H1 (cell line): ENCODE results near the gene SMAD1. TPM values are rescaled to one million over a fixed set of nuclear protein-coding genes. Genes with fewer than 3 reads are reported as not detected.

Experiments used
- CTCF ChIA-PET: fragments of 300-600 bp; sonication (Branson Sonifier 250); formaldehyde crosslinking; loops from one replicate; lab custom pipeline; 2021; ENCODE audit not compliant: partially characterized antibody; lab: Charles Lee
- POLR2A ChIA-PET: fragments of 300-600 bp; sonication (Branson Sonifier 250); formaldehyde crosslinking; loops from one replicate; lab custom pipeline; 2021; ENCODE audit warnings: inconsistent platforms; ENCODE audit not compliant: partially characterized antibody; lab: Charles Lee
- DNase-seq, 2 experiments: peaks; one replicate each; pipeline versions ENCODE4 v3.0.0 to v3.0.0-alpha.2; 2010 to 2022; ENCODE audit warnings: low spot score in 2 of 2, low read depth in 1 of 2, mixed read lengths in 1 of 2
- FAIRE-seq: peaks from 2 replicates; lab custom pipeline; 2011; peaks lifted over from hg19 to GRCh38; lab: Jason Lieb, UNC
- H2AFZ ChIP-seq: 2 replicates; pipeline ENCODE4 v1.8.1; 2012; ENCODE audit warnings: low read length, inconsistent platforms
- H2AK5ac ChIP-seq: 2 replicates; pipeline ENCODE4 v1.6.1; 2013; ENCODE audit warnings: low read depth, low read length
- H2BK120ac ChIP-seq: replicated peaks from 2 replicates; pipeline ENCODE3; 2013; ENCODE audit warnings: low read depth, low read length, inconsistent platforms
- H2BK12ac ChIP-seq: 2 replicates; pipeline ENCODE4 v1.6.1; 2013; ENCODE audit warnings: low read depth, low read length
- H2BK15ac ChIP-seq: 2 replicates; pipeline ENCODE4 v1.6.1; 2013; ENCODE audit warnings: low read length
- H2BK20ac ChIP-seq: 2 replicates; pipeline ENCODE4 v1.6.1; 2013; ENCODE audit warnings: low read length
- H2BK5ac ChIP-seq: 2 replicates; pipeline ENCODE4 v1.6.1; 2013; ENCODE audit warnings: low read depth, low read length
- H3K14ac ChIP-seq: 2 replicates; pipeline ENCODE4 v1.6.1; 2013; ENCODE audit warnings: inconsistent platforms; ENCODE audit not compliant: insufficient read length
- H3K18ac ChIP-seq: 2 replicates; pipeline ENCODE4 v1.6.1; 2013; ENCODE audit warnings: low read length; ENCODE audit errors: extremely low read depth
- H3K23ac ChIP-seq: 2 replicates; pipeline ENCODE4 v1.6.1; 2013; ENCODE audit warnings: inconsistent platforms; ENCODE audit not compliant: insufficient read length
- H3K23me2 ChIP-seq: 2 replicates; pipeline ENCODE4 v1.6.1; 2013; ENCODE audit warnings: low read depth, low read length
- H3K27ac ChIP-seq: 2 replicates; pipeline ENCODE4 v1.6.1; 2011; ENCODE audit warnings: low read depth, low read length, inconsistent platforms
- H3K27me3 ChIP-seq, 4 experiments: replicated peaks in 1 of 4; 1 replicate in 1 of 4; 2 replicates in 3 of 4; pipeline versions ENCODE4 v1.6.1 to v1.8.1; 2011 to 2013; ENCODE audit warnings: low read length in 3 of 4, mild to moderate bottlenecking in 3 of 4, inconsistent platforms in 2 of 4, mixed read lengths in 2 of 4, moderate library complexity in 1 of 4; ENCODE audit not compliant: control insufficient read depth in 3 of 4, insufficient read depth in 3 of 4; ENCODE audit errors: extremely low read depth in 1 of 4
- H3K36me3 ChIP-seq, 4 experiments: 2 replicates each; pipeline versions ENCODE4 v1.6.1 to v1.8.1; 2011 to 2013; ENCODE audit warnings: mild to moderate bottlenecking in 4 of 4, low read length in 3 of 4, moderate library complexity in 2 of 4, control low read depth in 1 of 4, inconsistent platforms in 1 of 4; ENCODE audit not compliant: insufficient read depth in 4 of 4, control insufficient read depth in 2 of 4
- H3K4ac ChIP-seq: replicated peaks from 2 replicates; pipeline ENCODE3; 2013; ENCODE audit warnings: low read length, low read depth, mixed read lengths, inconsistent platforms; ENCODE audit not compliant: insufficient read length
- H3K4me1 ChIP-seq, 4 experiments: replicated peaks in 1 of 4; 1 replicate in 1 of 4; 2 replicates in 3 of 4; pipeline versions ENCODE4 v1.6.1 to v1.8.1; 2011 to 2013; ENCODE audit warnings: low read length in 3 of 4, inconsistent platforms in 2 of 4, mixed read lengths in 1 of 4; ENCODE audit not compliant: insufficient read depth in 4 of 4, control insufficient read depth in 3 of 4
- H3K4me2 ChIP-seq, 2 experiments: 2 replicates each; pipeline versions ENCODE4 v1.6.1 to v1.8.1; 2011 to 2013; ENCODE audit warnings: low read depth in 2 of 2, low read length in 2 of 2, control low read depth in 1 of 2, inconsistent platforms in 1 of 2, mild to moderate bottlenecking in 1 of 2; ENCODE audit not compliant: insufficient read depth in 1 of 2
- H3K4me3 ChIP-seq, 4 experiments: fragments of 200-600, 300-600 bp in 1 of 4; sonication (generic), shearing (Covaris generic), sonication (Bioruptor Twin) in 1 of 4; 2 replicates each; pipeline versions ENCODE4 v1.5.1 to v1.8.1; 2011 to 2016; ENCODE audit warnings: low read length in 4 of 4, low read depth in 3 of 4, control low read depth in 2 of 4, inconsistent platforms in 2 of 4, mild to moderate bottlenecking in 2 of 4, mixed read lengths in 1 of 4, moderate library complexity in 1 of 4; ENCODE audit not compliant: insufficient read depth in 2 of 4; ENCODE audit errors: extremely low read depth in 1 of 4
- H3K56ac ChIP-seq: replicated peaks from 2 replicates; pipeline ENCODE3; 2013; ENCODE audit warnings: low read depth, mild to moderate bottlenecking, mixed read lengths, low read length, inconsistent platforms; ENCODE audit not compliant: insufficient read length
- H3K79me1 ChIP-seq: 2 replicates; pipeline ENCODE4 v1.6.1; 2013; ENCODE audit warnings: low read depth, low read length, control low read depth
- H3K79me2 ChIP-seq, 2 experiments: 2 replicates each; pipeline versions ENCODE4 v1.6.1 to v1.8.1; 2012 to 2013; ENCODE audit warnings: low read length in 2 of 2, mild to moderate bottlenecking in 2 of 2, inconsistent platforms in 1 of 2; ENCODE audit not compliant: insufficient read depth in 2 of 2, control insufficient read depth in 1 of 2
- H3K9ac ChIP-seq, 4 experiments: replicated peaks in 1 of 4; 1 replicate in 1 of 4; 2 replicates in 3 of 4; pipeline versions ENCODE4 v1.6.1 to v1.8.1; 2011 to 2013; ENCODE audit warnings: low read depth in 3 of 4, low read length in 3 of 4, control low read depth in 2 of 4, mild to moderate bottlenecking in 2 of 4, moderate library complexity in 2 of 4, inconsistent platforms in 1 of 4; ENCODE audit errors: extremely low read depth in 1 of 4
- H3K9me3 ChIP-seq, 2 experiments: 2 replicates each; pipeline versions ENCODE4 v1.6.1 to v1.8.1; 2012 to 2013; ENCODE audit warnings: mild to moderate bottlenecking in 2 of 2, moderate library complexity in 2 of 2, control low read depth in 1 of 2, inconsistent platforms in 1 of 2, low read depth in 1 of 2, low read length in 1 of 2, mixed read lengths in 1 of 2; ENCODE audit not compliant: insufficient read depth in 2 of 2
- H4K20me1 ChIP-seq, 2 experiments: replicated peaks in 1 of 2; 2 replicates each; pipeline versions ENCODE3 to v1.8.1; 2011 to 2013; ENCODE audit warnings: inconsistent platforms in 2 of 2, low read length in 2 of 2, mild to moderate bottlenecking in 1 of 2; ENCODE audit not compliant: insufficient read depth in 2 of 2, control insufficient read depth in 1 of 2
- H4K5ac ChIP-seq: 2 replicates; pipeline ENCODE4 v1.6.1; 2013; ENCODE audit warnings: low read length, low read depth, mixed read lengths, inconsistent platforms; ENCODE audit not compliant: insufficient read length
- H4K8ac ChIP-seq: 2 replicates; pipeline ENCODE4 v1.8.0; 2013; ENCODE audit warnings: mild to moderate bottlenecking, moderate library complexity, low read length, inconsistent platforms; ENCODE audit not compliant: insufficient read depth; ENCODE audit errors: extremely low read depth
- H4K91ac ChIP-seq: replicated peaks from 2 replicates; pipeline ENCODE3; 2013; ENCODE audit warnings: low read length, mixed read lengths, inconsistent platforms; ENCODE audit not compliant: insufficient read length
- CBX5 ChIP-seq: fragments of 300-800, 300-1000 bp; sonication (generic); IDR thresholded peaks from 2 replicates; pipeline ENCODE4 v1.7.1; 2016; ENCODE audit warnings: antibody characterized with exemption, low read length, low read depth
- CTBP2 ChIP-seq: IDR thresholded peaks from 2 replicates; pipeline ENCODE4 v1.7.0; 2011; ENCODE audit warnings: borderline replicate concordance, mild to moderate bottlenecking, moderate library complexity, mixed read lengths, low read length; ENCODE audit not compliant: insufficient read depth, insufficient read length
- EGR1 ChIP-seq: IDR thresholded peaks from 2 replicates; pipeline ENCODE4 v1.6.1; 2011; ENCODE audit warnings: low read depth, low read length, borderline replicate concordance
- EP300 ChIP-seq, 2 experiments: IDR thresholded peaks; 1 replicate in 1 of 2; 2 replicates in 1 of 2; pipeline ENCODE4 v1.6.1; 2011 to 2012; ENCODE audit warnings: low read depth in 2 of 2, low read length in 2 of 2, mild to moderate bottlenecking in 2 of 2, borderline replicate concordance in 1 of 2, inconsistent platforms in 1 of 2, moderate library complexity in 1 of 2
- EZH2 ChIP-seq: fragments of 200-600 bp; sonication (generic); IDR thresholded peaks from 2 replicates; pipeline ENCODE4 v1.7.1; 2012; ENCODE audit warnings: low read depth, mild to moderate bottlenecking, moderate library complexity, low read length, inconsistent platforms; ENCODE audit not compliant: severe bottlenecking
- KDM4A ChIP-seq: IDR thresholded peaks from one replicate; pipeline ENCODE4 v1.7.1; 2012; ENCODE audit warnings: low read depth, mild to moderate bottlenecking, moderate library complexity, low read length, inconsistent platforms; ENCODE audit not compliant: severe bottlenecking
- NANOG ChIP-seq: IDR thresholded peaks from 2 replicates; pipeline ENCODE4 v1.6.1; 2011; ENCODE audit warnings: low read length, low read depth, mild to moderate bottlenecking, inconsistent platforms; ENCODE audit not compliant: insufficient read depth, poor library complexity, severe bottlenecking
- WGBS, 2 experiments: shearing (Covaris generic) in 1 of 2; methylation state at CpG; one replicate each; pipeline versions ENCODE4 v1.1.6 to v1.1.7; 2013 to 2015; ENCODE audit warnings: low lambda C conversion rate in 2 of 2, mixed read lengths in 2 of 2, inconsistent platforms in 1 of 2, low coverage in 1 of 2, missing lambda C conversion rate in 1 of 2; ENCODE audit not compliant: insufficient replicate concordance in 2 of 2, insufficient coverage in 1 of 2, insufficient read length in 1 of 2; ENCODE audit errors: extremely low coverage in 1 of 2, missing lambda C conversion rate in 1 of 2; 5-methylcytosine and 5-hydroxymethylcytosine counted together
- polyA plus RNA-seq, 7 experiments: library from polyadenylated mRNA; depleted of rRNA in 3 of 7; stranded (reverse) in 5 of 7; unstranded in 2 of 7; fragments of >200 nt in 5 of 7; fragments of 200-250 nt in 2 of 7; gene quantifications; 1 replicate in 5 of 7; 2 replicates in 1 of 7; 4 replicates in 1 of 7; pipeline versions ENCODE4 v1.2.1 to v1.2.3, GENCODE V29; 2011 to 2013; ENCODE audit warnings: missing spikeins in 2 of 7, mixed read lengths in 2 of 7
- total RNA-seq: library from RNA; stranded (reverse); fragmentation: NEBNext Ultra II Directional; extraction: Animal tissue kit (Norgen Biotek cat#: 25700); gene quantifications from 2 replicates; pipeline ENCODE4 v1.2.1, GENCODE V29; 2021
- TF ChIP-seq, protein P1 (sequence below), 3 experiments: IDR thresholded peaks; 1 replicate in 2 of 3; 2 replicates in 1 of 3; pipeline versions ENCODE4 v1.5.1 to v1.6.1; 2011; ENCODE audit warnings: low read length in 3 of 3, mild to moderate bottlenecking in 3 of 3, inconsistent platforms in 2 of 3, low read depth in 1 of 3, moderate library complexity in 1 of 3; ENCODE audit not compliant: insufficient read depth in 1 of 3; ENCODE audit errors: control extremely low read depth in 1 of 3
- TF ChIP-seq, protein P2 (sequence below): IDR thresholded peaks from 2 replicates; pipeline ENCODE4 v1.6.1; 2011; ENCODE audit warnings: low read depth, mild to moderate bottlenecking, low read length; ENCODE audit not compliant: insufficient read depth

SMAD1 gene
- total and polyA plus RNA-seq, 2 of the 8 experiments (the other 6 are each of a cell fraction or from before 2014, with no cell fraction given), result 22.6 to 25.3 TPM

DNA sequence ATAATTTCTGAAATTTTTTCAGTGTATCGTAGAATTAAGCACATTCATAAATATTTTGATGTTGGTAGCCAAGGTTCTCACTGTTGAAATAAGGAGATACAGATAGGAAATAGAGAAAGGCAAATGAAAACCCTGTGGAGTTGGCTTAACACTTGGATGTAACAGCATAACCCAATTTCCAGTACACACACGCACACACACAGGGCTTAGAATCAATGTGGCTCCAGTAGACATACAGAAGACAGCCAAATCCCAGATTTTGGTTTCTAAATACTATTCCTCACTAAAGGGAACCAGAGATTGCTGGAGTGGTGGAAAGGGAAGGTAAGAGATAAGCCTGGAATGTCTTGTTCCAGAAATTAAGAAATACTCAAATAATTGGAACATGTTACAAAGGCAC lies 54.4 kb downstream of the SMAD1 start:
- no peak overlapping the region for H2BK5ac ChIP-seq
- H2AK5ac ChIP-seq, result no peak overlapping the region
- no peaks in the 10 kb centered on the region for H3K27me3 ChIP-seq
- H3K36me3 ChIP-seq, result no peaks in the 10 kb centered on the region
- H3K4ac ChIP-seq, result no peak overlapping the region
- ChIA-PET POLR2A (no interaction called here), CTCF (interaction anchor here (0.5 to 0.6 kb wide), 2 partner anchors 273 to 357 kb away, joined by 4 read pairs; no protein-coding TSS in a partner anchor)
- no peak overlapping the region for H2BK120ac ChIP-seq
- H3K4me2 ChIP-seq, result no peak overlapping the region
- H2BK20ac ChIP-seq, result no peak overlapping the region
- no peak overlapping the region for H2BK15ac ChIP-seq
- TF ChIP-seq KDM4A (no peak), CTBP2 (no peak), EZH2 (no peak), NANOG (no peak), EGR1 (no peak), EP300 (IDR thresholded peaks at IDR 0.05; ENCODE audit: borderline replicate concordance in 1 of 2, low read depth in 2 of 2, low read length in 2 of 2) (no peak), CBX5 (no peak)
- TF ChIP-seq, protein P1, sequence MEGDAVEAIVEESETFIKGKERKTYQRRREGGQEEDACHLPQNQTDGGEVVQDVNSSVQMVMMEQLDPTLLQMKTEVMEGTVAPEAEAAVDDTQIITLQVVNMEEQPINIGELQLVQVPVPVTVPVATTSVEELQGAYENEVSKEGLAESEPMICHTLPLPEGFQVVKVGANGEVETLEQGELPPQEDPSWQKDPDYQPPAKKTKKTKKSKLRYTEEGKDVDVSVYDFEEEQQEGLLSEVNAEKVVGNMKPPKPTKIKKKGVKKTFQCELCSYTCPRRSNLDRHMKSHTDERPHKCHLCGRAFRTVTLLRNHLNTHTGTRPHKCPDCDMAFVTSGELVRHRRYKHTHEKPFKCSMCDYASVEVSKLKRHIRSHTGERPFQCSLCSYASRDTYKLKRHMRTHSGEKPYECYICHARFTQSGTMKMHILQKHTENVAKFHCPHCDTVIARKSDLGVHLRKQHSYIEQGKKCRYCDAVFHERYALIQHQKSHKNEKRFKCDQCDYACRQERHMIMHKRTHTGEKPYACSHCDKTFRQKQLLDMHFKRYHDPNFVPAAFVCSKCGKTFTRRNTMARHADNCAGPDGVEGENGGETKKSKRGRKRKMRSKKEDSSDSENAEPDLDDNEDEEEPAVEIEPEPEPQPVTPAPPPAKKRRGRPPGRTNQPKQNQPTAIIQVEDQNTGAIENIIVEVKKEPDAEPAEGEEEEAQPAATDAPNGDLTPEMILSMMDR (IDR thresholded peaks at IDR 0.05; ENCODE audit: control extremely low read depth in 1 of 3, insufficient read depth in 1 of 3, low read depth in 1 of 3, low read length in 3 of 3), result no peak
- TF ChIP-seq, protein P2, sequence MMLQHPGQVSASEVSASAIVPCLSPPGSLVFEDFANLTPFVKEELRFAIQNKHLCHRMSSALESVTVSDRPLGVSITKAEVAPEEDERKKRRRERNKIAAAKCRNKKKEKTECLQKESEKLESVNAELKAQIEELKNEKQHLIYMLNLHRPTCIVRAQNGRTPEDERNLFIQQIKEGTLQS, result no peak
- H3K56ac ChIP-seq, result no peak overlapping the region
- no peak for DNase-seq
- H3K27ac ChIP-seq, result no peak overlapping the region
- no peak overlapping the region for H2AFZ ChIP-seq
- peaks cover 0 to 8% (median 2%) of the 10 kb centered on the region in 4 experiments; a peak in 3 of 7 replicates for H3K4me1 ChIP-seq
- H4K91ac ChIP-seq, result no peak overlapping the region
- no peaks in the 10 kb centered on the region for H3K23me2 ChIP-seq
- H4K20me1 ChIP-seq, result no peaks in the 10 kb centered on the region
- H3K9ac ChIP-seq, result no peak overlapping the region
- no peak overlapping the region for H4K8ac ChIP-seq
- H3K14ac ChIP-seq, result no peak overlapping the region
- no peaks in the 10 kb centered on the region for H3K79me1 ChIP-seq
- no peaks in the 10 kb centered on the region for H3K9me3 ChIP-seq
- FAIRE-seq, result no peak
- H3K4me3 ChIP-seq, result no peak overlapping the region
- no peak overlapping the region for H2BK12ac ChIP-seq
- 92% methylated on average over 2 of the region's 2 CpGs; no CpG with 5 or more reads in 1 of the 2 experiments for WGBS, 2 experiments
- H3K18ac ChIP-seq, result no peak overlapping the region
- no peak overlapping the region for H3K23ac ChIP-seq
- no peak overlapping the region for H4K5ac ChIP-seq
- 0 out of 4 replicates have a peak, but pooled peaks cover 0 to 2% of the 10 kb centered on the region in 2 experiments for H3K79me2 ChIP-seq
